ENCODE results near the gene ANKMY1. TPM values are rescaled to one million over a fixed set of nuclear protein-coding genes. Genes with fewer than 3 reads are reported as not detected.

ANKMY1 gene
- total RNA-seq, 1 experiment from 2014 or later = 8.9 TPM

- no peak for DNase-seq (ENCODE audit: low spot score)
Measured at GRCh38 chr2:240448387-240449274, 109.2 kb downstream of the ANKMY1 start.

GRCh38 chr2:240447934-240448333 lies 109.9 kb downstream of the ANKMY1 start:
- DNase-seq (ENCODE audit: low spot score) = no peak

- DNase-seq (ENCODE audit: low spot score) = no peak
Measured at GRCh38 chr2:240447331-240447730, 110.5 kb downstream of the ANKMY1 start.

- DNase-seq (ENCODE audit: low spot score) = no peak
Measured at GRCh38 chr2:240446664-240447175, 111.1 kb downstream of the ANKMY1 start.

- DNase-seq (ENCODE audit: low spot score) = no peak
Measured at GRCh38 chr2:240445961-240446663, 111.7 kb downstream of the ANKMY1 start.

GRCh38 chr2:240444464-240444863 lies 113.3 kb downstream of the ANKMY1 start:
- no peak for DNase-seq (ENCODE audit: low spot score)

GRCh38 chr2:240443891-240444301 lies 113.9 kb downstream of the ANKMY1 start:
- DNase-seq (ENCODE audit: low spot score) = peak; percentile 48

GRCh38 chr2:240442891-240443715 lies 114.7 kb downstream of the ANKMY1 start:
- DNase-seq (ENCODE audit: low spot score) = no peak

GRCh38 chr2:240441993-240442411 lies 115.8 kb downstream of the ANKMY1 start:
- DNase-seq (ENCODE audit: low spot score) = no peak

GRCh38 chr2:240441326-240441992 lies 116.3 kb downstream of the ANKMY1 start:
- no peak for DNase-seq (ENCODE audit: low spot score)

- no peak for DNase-seq (ENCODE audit: low spot score)
Measured at GRCh38 chr2:240440704-240441320, 117.0 kb downstream of the ANKMY1 start.

GRCh38 chr2:240440251-240440650 lies 117.5 kb downstream of the ANKMY1 start:
- no peak for DNase-seq (ENCODE audit: low spot score)

- no peak for DNase-seq (ENCODE audit: low spot score)
Measured at GRCh38 chr2:240439698-240440151, 118.1 kb downstream of the ANKMY1 start.

- DNase-seq (ENCODE audit: low spot score) = no peak
Measured at GRCh38 chr2:240438810-240439697, 118.7 kb downstream of the ANKMY1 start.

GRCh38 chr2:240437861-240438809 lies 119.7 kb downstream of the ANKMY1 start:
- peak; percentile 57 for DNase-seq (ENCODE audit: low spot score)

GRCh38 chr2:240437551-240437860 lies 120.3 kb downstream of the ANKMY1 start:
- no peak for DNase-seq (ENCODE audit: low spot score)

- no peak for DNase-seq (ENCODE audit: low spot score)
Measured at GRCh38 chr2:240436683-240437550, 120.9 kb downstream of the ANKMY1 start.
